ENCODE results near the gene CYTH4. TPM values are rescaled to one million over a fixed set of nuclear protein-coding genes. Genes with fewer than 3 reads are reported as not detected.

The CYTH4 gene
- total and polyA plus RNA-seq, 2 of the 13 experiments (the other 11 are each of a cell fraction or from before 2014, with no cell fraction given) = not detected

GRCh38 chr22:37260901-37261336 lies 21.4 kb upstream of the CYTH4 start:
- no peak overlapping the region for H2AFZ ChIP-seq (ENCODE audit: low read length)
- no TSS peak for BruUV-seq (replicated peaks)
- no peaks in the 10 kb centered on the region for H3K36me3 ChIP-seq (replicated peaks in 1 of 2; ENCODE audit: control insufficient read depth in 1 of 2, insufficient read depth in 2 of 2, low read length in 2 of 2)
- no peak overlapping the region for H3K4me2 ChIP-seq (ENCODE audit: low read depth, low read length)
- POLR2A ChIA-PET = no interaction called here
- H3K9me3 ChIP-seq (ENCODE audit: low read length) = peaks cover 9% of the 10 kb centered on the region
- H3K4me3 ChIP-seq (replicated peaks in 1 of 3; ENCODE audit: insufficient read depth in 1 of 3, low read depth in 2 of 3, low read length in 3 of 3) = no peak overlapping the region
- in situ Hi-C loops (cut with HindIII; ENCODE audit: extremely low pct_ligation_motif_present, low pct_unique_long_range_greater_than_20kb) (no loop called here), intact Hi-C loops (cut with micrococcal nuclease; ENCODE audit: unreplicated experiment) (loop anchor here (5.0 kb wide), 1 partner anchor 59 kb away; no protein-coding TSS in a partner anchor)
- no peak overlapping the region for H3K27ac ChIP-seq (ENCODE audit: extremely low read length, insufficient read depth, low read length)
- H4K20me1 ChIP-seq (ENCODE audit: insufficient read depth, low read length) = no peaks in the 10 kb centered on the region
- peak; percentile 64 for FAIRE-seq
- peak; percentile 83 for ATAC-seq
- H3K27me3 ChIP-seq (ENCODE audit: control insufficient read depth in 1 of 2, insufficient read depth in 2 of 2, low read length in 2 of 2) = peaks cover 0 to 19% of the 10 kb centered on the region in 2 experiments; a peak in 3 of 5 replicates
- CTCF ChIA-PET (ENCODE audit: low intra/inter-chr PET ratio, low total read pairs) = interaction anchor here (1.3 to 2.5 kb wide), 4 partner anchors 63 to 275 kb away, joined by 5 to 10 read pairs (median 6); no protein-coding TSS in a partner anchor
- H3K9ac ChIP-seq (ENCODE audit: insufficient read depth, low read depth, low read length) = no peak overlapping the region
- peak; percentile 25 for DNase-seq (ENCODE audit: low spot score)
- no peaks in the 10 kb centered on the region for H3K79me2 ChIP-seq (ENCODE audit: insufficient read depth, low read length)
- WGBS (ENCODE audit: low lambda C conversion rate) = 22% methylated on average over 14 of the region's 14 CpGs
- no peaks in the 10 kb centered on the region for H3K4me1 ChIP-seq (ENCODE audit: insufficient read depth, low read length)
- TF ChIP-seq, protein P1, sequence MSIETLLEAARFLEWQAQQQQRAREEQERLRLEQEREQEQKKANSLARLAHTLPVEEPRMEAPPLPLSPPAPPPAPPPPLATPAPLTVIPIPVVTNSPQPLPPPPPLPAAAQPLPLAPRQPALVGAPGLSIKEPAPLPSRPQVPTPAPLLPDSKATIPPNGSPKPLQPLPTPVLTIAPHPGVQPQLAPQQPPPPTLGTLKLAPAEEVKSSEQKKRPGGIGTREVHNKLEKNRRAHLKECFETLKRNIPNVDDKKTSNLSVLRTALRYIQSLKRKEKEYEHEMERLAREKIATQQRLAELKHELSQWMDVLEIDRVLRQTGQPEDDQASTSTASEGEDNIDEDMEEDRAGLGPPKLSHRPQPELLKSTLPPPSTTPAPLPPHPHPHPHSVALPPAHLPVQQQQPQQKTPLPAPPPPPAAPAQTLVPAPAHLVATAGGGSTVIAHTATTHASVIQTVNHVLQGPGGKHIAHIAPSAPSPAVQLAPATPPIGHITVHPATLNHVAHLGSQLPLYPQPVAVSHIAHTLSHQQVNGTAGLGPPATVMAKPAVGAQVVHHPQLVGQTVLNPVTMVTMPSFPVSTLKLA (IDR thresholded peaks at IDR 0.05) = no peak
- TF ChIP-seq ZFY (CRISPR knock-in tag; IDR thresholded peaks at IDR 0.05) (no peak), ZNF776 (CRISPR knock-in tag; IDR thresholded peaks at IDR 0.05) (no peak), ZXDC (CRISPR knock-in tag; IDR thresholded peaks at IDR 0.05) (no peak), CREB1 (IDR thresholded peaks at IDR 0.05) (no peak), CREB1 (CRISPR knock-in tag; IDR thresholded peaks at IDR 0.05) (no peak), XRCC5 (optimal IDR thresholded peaks at IDR 0.05; ENCODE audit: low read length) (peak; percentile 86), SOX6 (IDR thresholded peaks at IDR 0.05) (no peak), SOX6 (CRISPR knock-in tag; IDR thresholded peaks at IDR 0.05) (no peak), ZNF605 (CRISPR knock-in tag; IDR thresholded peaks at IDR 0.05) (0 out of 2 replicates have a peak, but pooled peaks have one; percentile 16), RAD51 (IDR thresholded peaks at IDR 0.05; ENCODE audit: borderline replicate concordance) (no peak), SP5 (CRISPR knock-in tag; IDR thresholded peaks at IDR 0.05; ENCODE audit: borderline replicate concordance, low read depth) (no peak), ZNF33B (CRISPR knock-in tag; IDR thresholded peaks at IDR 0.05) (no peak), ZNF33A (CRISPR knock-in tag; IDR thresholded peaks at IDR 0.05; ENCODE audit: borderline replicate concordance) (no peak), ZNF18 (CRISPR knock-in tag; IDR thresholded peaks at IDR 0.05; ENCODE audit: insufficient replicate concordance) (no peak), SMC3 (IDR thresholded peaks at IDR 0.05; ENCODE audit: low read length) (peak; percentile 61), ZNF563 (CRISPR knock-in tag; IDR thresholded peaks at IDR 0.05) (no peak), ZSCAN22 (CRISPR knock-in tag; IDR thresholded peaks at IDR 0.05) (no peak), ZFX (CRISPR knock-in tag; IDR thresholded peaks at IDR 0.05; ENCODE audit: low read depth) (no peak)
- TF ChIP-seq, protein P2, sequence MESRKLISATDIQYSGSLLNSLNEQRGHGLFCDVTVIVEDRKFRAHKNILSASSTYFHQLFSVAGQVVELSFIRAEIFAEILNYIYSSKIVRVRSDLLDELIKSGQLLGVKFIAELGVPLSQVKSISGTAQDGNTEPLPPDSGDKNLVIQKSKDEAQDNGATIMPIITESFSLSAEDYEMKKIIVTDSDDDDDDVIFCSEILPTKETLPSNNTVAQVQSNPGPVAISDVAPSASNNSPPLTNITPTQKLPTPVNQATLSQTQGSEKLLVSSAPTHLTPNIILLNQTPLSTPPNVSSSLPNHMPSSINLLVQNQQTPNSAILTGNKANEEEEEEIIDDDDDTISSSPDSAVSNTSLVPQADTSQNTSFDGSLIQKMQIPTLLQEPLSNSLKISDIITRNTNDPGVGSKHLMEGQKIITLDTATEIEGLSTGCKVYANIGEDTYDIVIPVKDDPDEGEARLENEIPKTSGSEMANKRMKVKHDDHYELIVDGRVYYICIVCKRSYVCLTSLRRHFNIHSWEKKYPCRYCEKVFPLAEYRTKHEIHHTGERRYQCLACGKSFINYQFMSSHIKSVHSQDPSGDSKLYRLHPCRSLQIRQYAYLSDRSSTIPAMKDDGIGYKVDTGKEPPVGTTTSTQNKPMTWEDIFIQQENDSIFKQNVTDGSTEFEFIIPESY (CRISPR knock-in tag; IDR thresholded peaks at IDR 0.05) = no peak
